HEK293 (cell line): ENCODE results near the gene BCL2L13.

ENCODE experiments used
- AEBP2 ChIP-seq: fragments of 450-650 bp; formaldehyde crosslinking; IDR thresholded peaks from 2 replicates; pipeline ENCODE4 v1.5.1; 2016; ENCODE audit warnings: missing biosample characterization, missing genetic modification characterization, borderline replicate concordance
- CTCF ChIP-seq: fragments of 450-650 bp; formaldehyde crosslinking; IDR thresholded peaks from 2 replicates; pipeline ENCODE4 v1.5.1; 2016; ENCODE audit warnings: missing biosample characterization, missing genetic modification characterization
- GFI1B ChIP-seq: fragments of 450-650 bp; formaldehyde crosslinking; IDR thresholded peaks from 2 replicates; pipeline ENCODE4 v1.5.1; 2016; ENCODE audit warnings: missing biosample characterization, missing genetic modification characterization
- GLIS1 ChIP-seq: fragments of 450-650 bp; formaldehyde crosslinking; IDR thresholded peaks from 2 replicates; pipeline ENCODE4 v1.5.1; 2016; ENCODE audit warnings: missing biosample characterization, missing genetic modification characterization
- GLIS2 ChIP-seq: fragments of 450-650 bp; formaldehyde crosslinking; IDR thresholded peaks from 2 replicates; pipeline ENCODE4 v1.5.1; 2016; ENCODE audit warnings: missing biosample characterization, missing genetic modification characterization
- HIC1 ChIP-seq: fragments of 450-650 bp; formaldehyde crosslinking; IDR thresholded peaks from 2 replicates; pipeline ENCODE4 v1.5.1; 2016; ENCODE audit warnings: missing biosample characterization, missing genetic modification characterization
- HOXC10 ChIP-seq: sonication (generic); formaldehyde crosslinking; IDR thresholded peaks from 2 replicates; pipeline ENCODE4 v1.8.1; 2023; ENCODE audit warnings: mild to moderate bottlenecking, missing genetic modification reagents
- HOXD13 ChIP-seq: sonication (generic); formaldehyde crosslinking; IDR thresholded peaks from 2 replicates; pipeline ENCODE4 v1.8.0; 2022; ENCODE audit warnings: missing genetic modification reagents, borderline replicate concordance
- KLF7 ChIP-seq: fragments of 450-650 bp; formaldehyde crosslinking; IDR thresholded peaks from 2 replicates; pipeline ENCODE4 v1.5.1; 2016; ENCODE audit warnings: missing biosample characterization, missing genetic modification characterization, borderline replicate concordance
- OSR2 ChIP-seq: fragments of 450-650 bp; formaldehyde crosslinking; IDR thresholded peaks from 2 replicates; pipeline ENCODE4 v1.5.1; 2016; ENCODE audit warnings: missing biosample characterization, missing genetic modification characterization
- SCRT1 ChIP-seq: fragments of 450-650 bp; formaldehyde crosslinking; IDR thresholded peaks from 2 replicates; pipeline ENCODE4 v1.5.1; 2016; ENCODE audit warnings: missing biosample characterization, missing genetic modification characterization, borderline replicate concordance
- SP3 ChIP-seq: fragments of 450-650 bp; formaldehyde crosslinking; IDR thresholded peaks from 2 replicates; pipeline ENCODE4 v1.5.1; 2016; ENCODE audit warnings: missing biosample characterization, missing genetic modification characterization
- YY2 ChIP-seq: fragments of 450-650 bp; formaldehyde crosslinking; IDR thresholded peaks from 2 replicates; pipeline ENCODE4 v1.5.1; 2016; ENCODE audit warnings: missing biosample characterization, missing genetic modification characterization
- ZBTB26 ChIP-seq: fragments of 450-650 bp; formaldehyde crosslinking; optimal IDR thresholded peaks from 2 replicates; pipeline ENCODE3; 2016; ENCODE audit warnings: missing biosample characterization, mild to moderate bottlenecking, missing genetic modification characterization
- ZBTB8A ChIP-seq: fragments of 450-650 bp; formaldehyde crosslinking; IDR thresholded peaks from 2 replicates; pipeline ENCODE4 v1.5.1; 2016; ENCODE audit warnings: missing biosample characterization, missing genetic modification characterization
- ZNF112 ChIP-seq: fragments of 450-650 bp; formaldehyde crosslinking; IDR thresholded peaks from 2 replicates; pipeline ENCODE4 v1.5.0; 2017; ENCODE audit warnings: missing biosample characterization, missing genetic modification characterization
- ZNF133 ChIP-seq: fragments of 450-650 bp; formaldehyde crosslinking; IDR thresholded peaks from 2 replicates; pipeline ENCODE4 v1.5.1; 2016; ENCODE audit warnings: missing biosample characterization, missing genetic modification characterization
- ZNF148 ChIP-seq: fragments of 450-650 bp; formaldehyde crosslinking; IDR thresholded peaks from 2 replicates; pipeline ENCODE4 v1.5.0; 2017; ENCODE audit warnings: missing biosample characterization, missing genetic modification characterization, borderline replicate concordance
- ZNF18 ChIP-seq: fragments of 450-650 bp; formaldehyde crosslinking; IDR thresholded peaks from 2 replicates; pipeline ENCODE4 v1.5.1; 2016; ENCODE audit warnings: missing biosample characterization, missing genetic modification characterization
- ZNF211 ChIP-seq: fragments of 450-650 bp; formaldehyde crosslinking; IDR thresholded peaks from 2 replicates; pipeline ENCODE4 v1.5.1; 2016; ENCODE audit warnings: low read depth, missing biosample characterization, missing genetic modification characterization
- ZNF266 ChIP-seq: fragments of 450-650 bp; formaldehyde crosslinking; IDR thresholded peaks from 2 replicates; pipeline ENCODE4 v1.5.1; 2016; ENCODE audit warnings: missing biosample characterization, missing genetic modification characterization, low read depth
- ZNF350 ChIP-seq: fragments of 450-650 bp; formaldehyde crosslinking; IDR thresholded peaks from 2 replicates; pipeline ENCODE4 v1.5.0; 2017; ENCODE audit warnings: missing biosample characterization, mild to moderate bottlenecking, missing genetic modification characterization
- ZNF449 ChIP-seq: fragments of 450-650 bp; formaldehyde crosslinking; IDR thresholded peaks from 2 replicates; pipeline ENCODE4 v1.5.1; 2017; ENCODE audit warnings: missing biosample characterization, mild to moderate bottlenecking, missing genetic modification characterization, moderate library complexity
- ZNF501 ChIP-seq: fragments of 450-650 bp; formaldehyde crosslinking; IDR thresholded peaks from 2 replicates; pipeline ENCODE4 v1.5.1; 2016; ENCODE audit warnings: missing biosample characterization, missing genetic modification characterization
- ZNF514 ChIP-seq: fragments of 450-650 bp; formaldehyde crosslinking; IDR thresholded peaks from 2 replicates; pipeline ENCODE4 v1.5.1; 2016; ENCODE audit warnings: missing biosample characterization, missing genetic modification characterization
- ZNF596 ChIP-seq: fragments of 450-650 bp; IDR thresholded peaks from 2 replicates; pipeline ENCODE4 v1.5.0; 2018; ENCODE audit warnings: missing biosample characterization, mild to moderate bottlenecking, missing genetic modification characterization, moderate library complexity
- ZNF837 ChIP-seq: fragments of 450-650 bp; formaldehyde crosslinking; IDR thresholded peaks from 2 replicates; pipeline ENCODE4 v1.5.1; 2016; ENCODE audit warnings: missing biosample characterization, missing genetic modification characterization

BCL2L13 gene

GRCh38 chr22:17638432-17639246 lies at the start of gene BCL2L13 (continued):
- no peak for TF ChIP-seq AEBP2
- TF ChIP-seq SCRT1 (tag by site-specific recombination) = no peak
- no peak for TF ChIP-seq KLF7
- TF ChIP-seq ZNF514 (tag by site-specific recombination) = no peak
- TF ChIP-seq HIC1 (tag by site-specific recombination) = no peak
- no peak for TF ChIP-seq ZNF112 (tag by site-specific recombination)
- TF ChIP-seq ZNF266 = no peak
- no peak for TF ChIP-seq ZNF148 (tag by site-specific recombination)
- peak; percentile 87 for TF ChIP-seq YY2 (tag by site-specific recombination)
- 0 out of 2 replicates have a peak, but pooled peaks have one; percentile 20 for TF ChIP-seq OSR2
- TF ChIP-seq GLIS1 (tag by site-specific recombination) = no peak; the same call in none of the 2 replicates
- TF ChIP-seq HOXD13 (CRISPR knock-in tag) = no peak
- TF ChIP-seq ZNF211 (tag by site-specific recombination) = no peak
- TF ChIP-seq ZBTB26 = peak; percentile 75
- peak; percentile 59 for TF ChIP-seq ZNF501 (tag by site-specific recombination)
- TF ChIP-seq ZNF837 (tag by site-specific recombination) = peak; percentile 71; the same call in 1 of the 2 replicates
- TF ChIP-seq ZBTB8A (tag by site-specific recombination) = peak; percentile 49; the same call in 1 of the 2 replicates
- TF ChIP-seq ZNF133 (tag by site-specific recombination) = no peak
- no peak for TF ChIP-seq GFI1B (tag by site-specific recombination)
- TF ChIP-seq ZNF449 (tag by site-specific recombination) = 0 out of 2 replicates have a peak, but pooled peaks have one; percentile 23
- no peak for TF ChIP-seq ZNF350 (tag by site-specific recombination)
- no peak for TF ChIP-seq ZNF18 (tag by site-specific recombination)
- TF ChIP-seq CTCF (tag by site-specific recombination) = peak; percentile 60
- TF ChIP-seq ZNF596 (tag by site-specific recombination) = no peak
- peak; percentile 40 for TF ChIP-seq GLIS2
- TF ChIP-seq HOXC10 (CRISPR knock-in tag) = 0 out of 2 replicates have a peak, but pooled peaks have one; percentile 32
- TF ChIP-seq SP3 (tag by site-specific recombination) = peak; percentile 68
